Gastroesophageal sphincter (tissue), 3 donors: ENCODE data around the gene ALOXE3.

Experiments used
- CTCF ChIP-seq, 4 experiments: fragments of 200-600 bp in 2 of 4; fragments of 450-650 bp in 2 of 4; sonication (generic) in 1 of 4; IDR thresholded peaks; one replicate each; pipeline ENCODE4 v1.5.1; 2017 to 2019; ENCODE audit warnings: antibody characterized with exemption in 4 of 4, mild to moderate bottlenecking in 2 of 4, moderate library complexity in 2 of 4
- POLR2A ChIP-seq, 2 donors: fragments of 450-650 bp; IDR thresholded peaks; one replicate each; pipeline ENCODE4 v1.6.1; 2017; ENCODE audit warnings: antibody characterized with exemption in 2 of 2, mild to moderate bottlenecking in 2 of 2, moderate library complexity in 1 of 2

DNA sequence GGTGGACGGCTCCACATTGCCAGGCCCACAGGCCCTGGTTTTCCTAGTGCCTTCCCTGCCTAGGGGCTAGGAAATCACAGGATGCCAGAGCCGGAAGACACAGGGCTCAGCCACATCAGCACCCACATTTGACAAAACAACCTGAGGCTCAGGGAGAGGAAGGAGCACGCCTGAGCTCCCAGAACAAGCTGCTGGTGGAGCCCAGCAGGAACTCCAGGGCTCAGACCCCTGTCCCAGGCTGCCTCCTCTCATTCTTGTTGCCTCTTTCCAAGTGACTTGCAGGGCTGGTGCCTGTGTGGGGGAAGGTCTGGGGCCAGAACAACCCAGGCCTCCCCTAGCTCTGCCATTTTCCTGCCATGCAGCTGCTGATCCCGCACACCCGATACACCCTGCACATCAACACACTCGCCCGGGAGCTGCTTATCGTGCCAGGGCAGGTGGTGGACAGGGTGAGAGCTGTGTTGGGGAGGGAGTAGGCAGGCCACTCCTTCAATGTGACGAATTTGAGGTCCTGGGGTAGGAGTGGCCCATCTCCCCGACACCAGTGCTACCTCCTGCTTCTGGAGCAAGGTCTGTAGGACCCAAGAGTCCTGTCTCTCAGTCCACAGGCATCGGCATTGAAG, 71.9 kb downstream of the ALOXE3 start:
- TF ChIP-seq POLR2A (IDR thresholded peaks at IDR 0.05) (no peak), CTCF (IDR thresholded peaks at IDR 0.05) (no peak)
